Superior temporal gyrus (tissue), 1 donor: ENCODE data around the gene MLPH.

Experiments
- DNase-seq: peaks from one replicate; pipeline ENCODE4 v3.0.0-alpha.2; 2016; ENCODE audit errors: extremely low spot score

MLPH gene

DNA sequence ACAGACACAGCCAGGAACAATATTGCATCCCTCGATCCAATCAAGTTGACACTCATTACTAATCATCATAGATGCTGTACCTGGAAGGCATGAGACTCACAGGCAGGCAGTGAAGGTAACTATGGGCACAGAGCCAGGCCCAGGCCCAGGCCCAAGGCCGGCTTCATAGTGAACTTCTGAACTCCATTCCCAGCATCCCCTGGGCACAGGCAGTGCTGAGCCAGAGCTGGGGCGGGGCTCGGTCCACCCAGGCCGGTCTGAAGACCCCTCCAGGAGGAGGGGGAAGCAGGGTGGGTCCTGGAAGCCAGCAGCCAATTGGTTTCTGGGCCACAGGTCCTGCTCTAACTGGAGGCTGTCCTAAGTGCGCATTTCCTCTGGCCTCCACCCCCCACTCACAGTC is 37.6 kb downstream of the MLPH start:
- DNase-seq, result no peak

DNA sequence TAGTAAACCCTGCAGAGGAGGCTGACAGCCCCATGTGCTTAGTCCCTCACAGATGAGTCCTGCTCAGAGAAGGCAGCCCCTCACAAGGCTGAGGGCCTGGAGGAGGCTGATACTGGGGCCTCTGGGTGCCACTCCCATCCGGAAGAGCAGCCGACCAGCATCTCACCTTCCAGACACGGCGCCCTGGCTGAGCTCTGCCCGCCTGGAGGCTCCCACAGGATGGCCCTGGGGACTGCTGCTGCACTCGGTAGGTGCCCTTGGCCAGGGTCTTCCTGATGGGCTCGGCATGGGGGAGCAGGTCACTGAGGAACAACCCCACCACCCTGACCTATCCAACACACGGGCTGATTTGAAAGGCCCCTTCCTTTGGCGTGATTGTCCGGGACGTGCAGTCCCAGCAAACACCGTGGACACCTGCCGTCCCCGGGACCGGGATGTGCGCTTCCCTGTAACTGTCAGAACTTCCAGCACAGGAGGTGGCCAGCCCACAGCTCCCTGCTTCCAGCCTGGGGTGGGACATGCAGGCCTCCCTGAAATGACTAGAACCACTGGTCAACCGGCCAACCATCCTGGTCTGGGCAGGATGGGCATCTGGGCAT is 38.6 kb downstream of the MLPH start:
- no peak for DNase-seq

DNA sequence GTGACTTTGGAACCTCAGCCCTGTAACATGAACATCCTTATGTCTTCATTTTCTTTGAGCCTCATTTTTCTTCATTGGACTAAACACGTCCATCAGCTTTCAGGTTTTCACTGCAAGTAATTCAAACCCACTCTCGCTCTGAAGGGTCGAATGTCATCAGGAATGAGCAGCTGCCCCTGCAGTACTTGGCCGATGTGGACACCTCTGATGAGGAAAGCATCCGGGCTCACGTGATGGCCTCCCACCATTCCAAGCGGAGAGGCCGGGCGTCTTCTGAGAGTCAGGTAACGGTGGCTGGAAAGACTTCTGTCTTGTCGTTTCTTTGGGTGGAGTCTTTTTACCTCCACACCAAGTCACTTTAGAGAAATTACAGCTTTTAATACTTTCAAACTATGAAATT is 40.2 kb downstream of the MLPH start:
- DNase-seq, result no peak

GRCh38 chr2:237527766-237528165 is 40.7 kb downstream of the MLPH start:
- DNase-seq, result no peak

DNA sequence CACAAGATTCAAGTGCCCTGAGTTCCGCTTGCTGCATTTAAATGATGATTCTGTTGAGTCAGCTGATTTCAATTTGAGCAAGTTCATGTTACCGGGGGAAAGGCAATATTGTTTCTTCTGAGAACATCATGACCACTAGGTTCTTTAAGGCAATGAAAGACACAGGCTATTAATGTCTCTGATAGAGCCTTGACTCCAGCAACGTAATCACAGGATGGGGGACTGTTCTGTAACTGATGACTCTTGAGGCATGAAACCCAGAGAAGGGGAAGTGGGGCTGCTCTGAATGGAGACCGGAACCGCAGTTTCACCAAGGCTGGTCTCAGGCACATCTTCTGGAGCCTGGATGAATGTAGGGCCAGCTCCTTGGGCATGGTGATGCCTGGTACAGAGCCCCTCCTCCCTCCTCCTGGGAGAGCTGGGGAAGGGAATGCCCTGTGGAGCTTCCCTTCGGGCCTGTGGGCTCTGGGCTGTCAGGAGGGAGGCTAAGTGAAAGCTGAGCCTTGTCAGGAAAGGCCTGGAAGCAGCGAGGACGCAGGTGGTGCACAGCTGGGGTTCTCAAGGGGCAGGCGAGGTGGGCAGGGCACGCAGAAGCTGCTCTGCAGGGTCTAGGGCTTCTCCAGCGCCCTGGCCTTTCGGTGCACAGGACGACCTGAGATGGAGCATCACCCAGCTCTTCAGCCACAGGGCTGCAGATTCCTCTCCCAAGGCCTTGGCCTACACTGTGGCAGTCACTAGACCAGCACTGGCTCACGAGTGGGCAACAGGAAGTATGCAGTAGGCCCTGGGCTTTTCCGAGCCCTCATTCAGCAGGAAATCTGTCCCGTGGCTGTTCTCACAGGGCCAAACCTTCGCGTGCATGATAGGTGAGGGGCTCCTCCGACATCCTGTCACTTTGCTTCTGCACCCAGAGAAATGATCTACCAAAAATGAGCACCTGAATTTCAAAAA is 42.7 kb downstream of the MLPH start:
- no peak for DNase-seq

- DNase-seq, result no peak
Observed at GRCh38 chr2:237530472-237531433, 43.7 kb downstream of the MLPH start.

DNA sequence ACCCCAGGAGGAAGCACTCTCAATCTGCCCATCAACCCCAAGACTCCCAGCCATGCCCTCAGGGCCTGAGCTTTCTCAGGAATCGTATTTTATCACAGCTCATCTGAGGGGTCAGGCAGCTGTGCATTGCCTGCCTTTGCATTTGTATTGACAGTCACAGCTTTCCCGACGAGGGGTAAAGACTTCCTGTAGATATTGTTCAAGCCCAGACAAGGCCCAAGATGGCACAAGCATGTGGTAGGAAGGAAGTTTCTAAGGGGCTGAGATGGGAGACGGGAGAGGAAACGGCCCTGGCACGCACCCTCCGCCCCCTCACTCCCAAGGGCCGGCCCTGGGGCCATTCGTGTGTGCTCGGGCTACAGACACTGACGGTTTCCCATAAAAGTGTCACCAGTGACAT is 45.1 kb downstream of the MLPH start:
- no peak for DNase-seq

DNA sequence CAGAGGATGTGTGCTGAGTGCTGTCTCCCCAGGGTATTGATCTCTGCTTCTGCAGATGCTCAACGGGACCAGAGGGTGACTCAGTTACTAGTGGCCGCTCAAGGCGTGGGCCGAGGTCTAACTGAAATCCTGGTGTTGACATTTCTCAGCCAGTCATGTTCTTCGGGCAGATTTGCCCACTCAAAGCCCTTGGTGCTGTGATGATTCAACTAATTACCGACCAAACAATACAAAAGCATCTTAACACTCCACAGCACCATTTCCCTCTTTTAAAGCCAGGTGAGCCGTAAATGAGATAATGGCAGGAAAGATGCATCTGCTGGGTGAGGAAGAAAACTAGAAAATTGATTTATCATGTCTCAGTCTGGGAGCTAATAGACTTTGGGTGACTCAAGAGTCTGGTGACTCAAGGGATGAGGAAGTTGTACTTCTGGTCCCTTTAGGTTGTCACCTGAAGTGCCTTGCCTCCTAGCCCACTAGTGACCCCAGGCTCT is 46.7 kb downstream of the MLPH start:
- no peak for DNase-seq

DNA sequence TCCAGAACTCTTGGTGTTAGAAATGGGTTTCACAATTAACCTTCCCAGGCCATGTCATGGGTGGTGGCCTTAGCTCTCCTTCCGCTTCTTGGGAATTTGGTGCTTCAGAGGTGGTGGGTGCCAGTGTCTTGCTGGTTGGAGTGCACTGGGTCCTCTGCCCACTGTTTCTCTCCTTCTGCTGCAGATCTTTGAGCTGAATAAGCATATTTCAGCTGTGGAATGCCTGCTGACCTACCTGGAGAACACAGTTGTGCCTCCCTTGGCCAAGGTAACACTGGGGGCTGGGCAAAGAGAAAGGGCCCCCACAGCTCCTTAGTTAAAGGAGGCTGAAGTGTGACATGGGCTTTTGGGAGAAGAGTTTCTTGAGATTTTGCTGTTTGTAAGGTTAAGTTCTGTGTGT is 47.3 kb downstream of the MLPH start:
- DNase-seq, result no peak

DNA sequence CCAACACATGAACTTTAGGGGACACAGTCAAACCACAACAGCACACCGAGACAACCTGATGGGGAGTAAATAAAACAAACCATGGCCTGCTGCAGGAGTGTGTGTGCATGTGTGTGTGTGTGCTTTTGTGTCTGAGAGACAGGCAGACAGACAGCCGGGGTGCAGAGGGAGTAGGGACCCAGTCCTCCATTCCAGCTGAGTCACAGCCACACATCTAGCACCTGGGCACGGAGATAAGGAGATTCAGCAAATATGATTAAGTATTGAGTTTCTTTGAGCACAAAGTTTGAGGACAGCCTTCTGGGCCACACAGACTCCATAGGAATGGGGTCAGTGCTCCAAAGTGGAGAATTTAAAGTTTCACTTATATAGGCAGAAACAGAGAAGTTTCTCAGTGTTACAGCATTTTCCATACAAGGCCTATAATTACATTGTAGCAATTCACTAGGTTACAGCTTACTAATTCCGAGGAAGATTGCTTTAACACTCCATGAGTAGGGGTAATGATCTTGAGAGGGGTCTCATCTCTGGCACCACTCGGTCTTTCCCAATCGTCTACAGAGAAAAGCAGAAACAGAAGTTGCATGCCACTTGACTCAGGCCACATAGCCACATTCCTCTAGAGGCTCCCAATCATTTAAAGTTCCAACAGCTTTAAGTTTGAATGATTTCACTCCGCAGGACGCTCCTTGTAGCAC is 48.5 kb downstream of the MLPH start:
- no peak for DNase-seq

GRCh38 chr2:237536083-237536415 is 49.0 kb downstream of the MLPH start:
- no peak for DNase-seq

DNA sequence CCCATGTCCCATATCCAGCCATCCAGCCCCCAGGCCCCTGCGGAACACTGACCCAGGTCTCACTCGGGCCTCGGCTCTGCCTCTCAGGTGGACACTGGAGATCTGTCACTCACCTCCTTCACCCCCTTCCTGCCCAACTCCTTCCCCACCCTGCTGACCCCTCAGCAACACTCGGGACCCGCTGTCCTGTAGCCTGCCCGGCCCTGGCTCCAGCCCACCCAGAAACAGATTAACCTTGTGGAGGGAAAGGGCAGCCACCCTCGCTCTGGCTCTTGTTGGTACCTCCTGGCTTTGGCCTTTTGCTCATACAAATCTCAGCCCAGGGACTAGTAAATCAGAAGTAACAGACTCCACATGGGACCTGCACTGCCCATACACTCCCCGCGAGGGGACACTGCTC is 49.6 kb downstream of the MLPH start:
- DNase-seq, result no peak

GRCh38 chr2:237538001-237538720 is 51.1 kb downstream of the MLPH start:
- DNase-seq, result no peak

DNA sequence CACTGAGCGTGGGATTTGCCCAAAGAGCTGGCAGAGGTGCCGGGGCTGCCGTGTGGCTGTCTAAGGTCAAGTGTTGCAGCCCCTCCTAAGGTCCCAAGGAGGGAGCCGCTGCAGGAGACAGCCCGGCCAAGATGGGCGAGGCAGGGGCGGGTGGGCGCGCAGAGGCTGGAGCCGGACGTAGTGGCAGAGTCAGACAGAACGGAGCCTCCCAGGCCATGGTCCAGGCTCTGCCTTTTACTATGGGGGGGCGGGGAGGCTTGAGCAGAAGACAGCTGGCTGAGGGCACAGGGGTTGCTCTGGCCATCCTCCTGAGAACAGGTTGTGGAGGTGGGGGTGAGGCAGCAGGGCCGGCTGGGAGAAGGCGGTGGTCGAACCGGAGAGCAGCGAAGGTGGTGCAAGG is 51.9 kb downstream of the MLPH start:
- DNase-seq, result no peak

DNA sequence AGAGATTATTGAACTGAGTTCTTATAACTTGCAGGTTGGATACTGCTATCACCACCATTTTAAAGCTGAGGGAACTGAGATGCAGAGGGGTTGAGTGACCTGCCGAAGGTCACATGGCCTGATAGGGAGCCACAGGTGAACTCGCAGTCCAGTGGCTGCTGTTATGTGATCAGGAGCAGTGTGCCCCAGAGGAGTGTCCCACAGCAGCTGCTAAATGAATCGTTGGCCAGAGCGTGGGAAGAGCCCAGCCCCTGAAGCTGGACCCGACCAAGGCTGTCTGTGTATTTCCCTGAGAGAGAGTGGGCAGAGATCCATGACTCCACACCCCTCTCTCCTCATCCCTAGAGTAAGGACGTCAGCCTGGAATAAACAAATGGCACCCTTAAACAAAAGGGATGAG is 52.6 kb downstream of the MLPH start:
- DNase-seq, result no peak

DNA sequence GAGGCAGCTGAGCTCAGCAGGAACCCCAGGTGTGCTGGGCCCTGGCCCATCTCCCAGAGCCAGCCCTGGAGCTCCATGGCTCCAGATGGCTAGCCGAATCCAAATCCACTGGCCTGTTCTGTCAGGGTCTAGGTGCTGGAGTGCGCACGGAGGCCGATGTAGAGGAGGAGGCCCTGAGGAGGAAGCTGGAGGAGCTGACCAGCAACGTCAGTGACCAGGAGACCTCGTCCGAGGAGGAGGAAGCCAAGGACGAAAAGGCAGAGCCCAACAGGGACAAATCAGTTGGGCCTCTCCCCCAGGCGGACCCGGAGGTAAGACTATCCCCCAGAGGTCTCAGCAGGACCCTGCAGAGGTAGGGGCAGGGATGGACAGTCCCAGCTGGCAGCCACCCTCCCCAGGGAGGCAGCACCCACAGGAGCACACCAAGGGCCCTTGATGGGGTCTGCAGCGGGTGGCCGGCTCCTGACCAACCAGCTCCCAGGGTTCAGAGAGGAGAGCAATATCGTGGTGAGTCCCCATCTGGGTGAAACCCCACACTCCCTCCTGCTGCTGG is 53.2 kb downstream of the MLPH start:
- no peak for DNase-seq

DNA sequence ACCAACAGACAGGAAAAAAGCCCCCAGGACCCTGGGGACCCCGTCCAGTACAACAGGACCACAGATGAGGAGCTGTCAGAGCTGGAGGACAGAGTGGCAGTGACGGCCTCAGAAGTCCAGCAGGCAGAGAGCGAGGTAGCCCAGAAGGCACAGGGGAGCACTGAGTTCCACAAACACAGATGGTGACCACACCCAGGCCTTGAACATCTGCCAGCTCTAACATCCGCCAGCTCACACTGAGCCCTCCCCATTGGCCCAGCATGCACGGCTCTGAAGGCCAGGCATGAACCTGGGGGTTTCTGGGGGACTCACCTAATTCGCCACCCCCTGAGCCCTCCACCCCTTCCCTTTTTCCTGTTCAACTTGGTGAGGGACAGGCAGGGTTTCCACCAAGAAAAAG is 53.8 kb downstream of the MLPH start:
- no peak for DNase-seq

DNA sequence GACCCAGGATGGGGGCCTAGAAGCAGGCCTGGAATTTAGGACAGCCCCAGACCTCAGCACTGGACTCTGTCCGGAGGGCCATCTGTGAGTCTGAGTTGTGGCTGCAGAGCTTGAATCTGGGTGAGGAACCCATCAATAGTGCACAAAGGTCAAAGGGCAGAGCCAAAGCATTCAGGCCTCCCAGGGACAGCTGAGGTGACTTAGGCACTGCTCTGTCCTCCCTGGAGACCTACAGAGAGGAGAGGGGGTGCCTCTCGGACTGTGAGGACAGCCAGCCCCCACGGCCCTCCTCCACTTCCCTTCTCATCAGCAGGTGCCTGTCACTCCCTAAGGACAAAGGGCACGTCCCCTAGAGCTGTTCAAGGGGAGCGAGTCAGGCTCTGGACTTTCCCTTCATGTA is 54.2 kb downstream of the MLPH start:
- DNase-seq, result no peak

GRCh38 chr2:237542001-237542704 is 55.1 kb downstream of the MLPH start:
- DNase-seq, result no peak
